Hepatocyte (in vitro differentiated cells): ENCODE data around the gene SERPINE3.

Experiments used
- CTCF ChIP-seq: fragments of 200-600 bp; sonication (generic); IDR thresholded peaks from 2 replicates; pipeline ENCODE4 v1.5.1; 2016; ENCODE audit warnings: antibody characterized with exemption, mild to moderate bottlenecking; ENCODE audit not compliant: poor library complexity
- EZH2phosphoT487 ChIP-seq: fragments of 200-600 bp; sonication (generic); IDR thresholded peaks from one replicate; pipeline ENCODE4 v1.6.1; 2018; ENCODE audit warnings: antibody characterized with exemption, mild to moderate bottlenecking, low read depth, moderate library complexity; ENCODE audit not compliant: unreplicated experiment, severe bottlenecking

GRCh38 chr13:51318015-51318414, 21.5 kb upstream of the SERPINE3 start:
- TF ChIP-seq CTCF: no peak
- no peak for TF ChIP-seq EZH2phosphoT487
